ENCODE measurements around the gene AP3B2.

- no peak for TF ChIP-seq EZH2 (IDR thresholded peaks at IDR 0.05; ENCODE audit: low read length)
- no peak for TF ChIP-seq CTCF (optimal IDR thresholded peaks at IDR 0.05 in 1 of 3, IDR thresholded peaks at IDR 0.05 in 1 of 3, conservative IDR thresholded peaks at IDR 0.05 in 1 of 3; ENCODE audit: extremely low read depth in 1 of 3, insufficient read depth in 2 of 3, low read length in 3 of 3)
These were observed 10.8 kb downstream of the AP3B2 start for GRCh38 chr15:82698711-82699345.
